Erythroblast (primary cell): ENCODE results near the gene CHTF8.

Source experiments
- GATA1 ChIP-seq: IDR thresholded peaks from 2 replicates; pipeline ENCODE4 v1.6.1; 2011; ENCODE audit warnings: low read depth, mild to moderate bottlenecking, control low read depth, low read length, moderate library complexity
- POLR2A ChIP-seq: IDR thresholded peaks from 2 replicates; pipeline ENCODE4 v1.6.1; 2011; ENCODE audit warnings: mild to moderate bottlenecking, low read length

DNA sequence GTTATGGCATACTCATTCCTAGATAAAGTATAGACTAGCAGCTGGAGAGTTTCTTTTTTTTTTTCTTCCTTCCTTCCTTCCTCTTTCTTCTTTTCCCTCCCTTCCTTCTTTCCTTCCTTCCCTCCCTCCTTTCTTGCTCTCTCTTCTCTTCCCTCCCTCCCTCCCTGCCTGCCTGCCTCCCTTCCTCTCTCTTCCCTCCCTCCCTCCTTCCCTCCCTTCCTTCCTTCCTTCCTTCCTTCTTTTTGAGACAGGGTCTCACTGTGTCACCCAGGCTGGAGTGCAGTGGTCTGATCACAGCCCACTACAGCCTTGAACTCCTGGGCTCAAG, 47.6 kb upstream of the CHTF8 start:
- TF ChIP-seq POLR2A (no peak), GATA1 (no peak)
